ENCODE results near the gene ALDH1L1. TPM values are rescaled to one million over a fixed set of nuclear protein-coding genes. Genes with fewer than 3 reads are reported as not detected.

ALDH1L1 gene
- total RNA-seq, 1 experiment from 2014 or later = 0.36 TPM

GRCh38 chr3:126156468-126156867 is 23.9 kb downstream of the ALDH1L1 start:
- TF ChIP-seq CTCF (IDR thresholded peaks at IDR 0.05) = no peak
- no peak for TF ChIP-seq TCF7L2 (IDR thresholded peaks at IDR 0.05; ENCODE audit: low read depth, low read length)
- no peak for TF ChIP-seq SIN3A (IDR thresholded peaks at IDR 0.05; ENCODE audit: borderline replicate concordance, insufficient read depth, low read depth, low read length)
- TF ChIP-seq POLR2AphosphoS5 (IDR thresholded peaks at IDR 0.05; ENCODE audit: low read depth, low read length) = no peak
- TF ChIP-seq REST (IDR thresholded peaks at IDR 0.05; ENCODE audit: insufficient read depth in 1 of 2, low read depth in 2 of 2, low read length in 1 of 2) = no peak
- H3K27me3 ChIP-seq (ENCODE audit: control insufficient read depth, insufficient read depth, low read length) = 0 out of 2 replicates have a peak, but pooled peaks cover 2% of the 10 kb centered on the region
- ChIA-PET POLR2A (no interaction called here), CTCF (no interaction called here)
- no peaks in the 10 kb centered on the region for H3K36me3 ChIP-seq (ENCODE audit: control insufficient read depth, insufficient read depth, low read length)
- BruUV-seq (replicated peaks) = no TSS peak
- no peak for ATAC-seq
- no peak overlapping the region for H3K27ac ChIP-seq (ENCODE audit: low read length)
- in situ Hi-C loops (cut with HindIII; ENCODE audit: low pct_unique_long_range_greater_than_20kb, low sequenced_read_pairs) (no loop called here), intact Hi-C loops (cut with micrococcal nuclease; ENCODE audit: unreplicated experiment) (no loop called here)
- no peak overlapping the region for H3K4me3 ChIP-seq (ENCODE audit: low read depth in 2 of 2, low read length in 2 of 2)
- H3K9me3 ChIP-seq (ENCODE audit: control insufficient read depth, insufficient read depth, low read depth, low read length) = no peaks in the 10 kb centered on the region
- DNase-seq (ENCODE audit: low read depth, low spot score) = no peak
- no peaks in the 10 kb centered on the region for H3K4me1 ChIP-seq (ENCODE audit: control insufficient read depth, insufficient read depth, low read length)

- BruUV-seq (replicated peaks) = no TSS peak
- H3K4me1 ChIP-seq (ENCODE audit: control insufficient read depth, insufficient read depth, low read length) = no peaks in the 10 kb centered on the region
- no peak for DNase-seq (ENCODE audit: low read depth, low spot score)
- no peaks in the 10 kb centered on the region for H3K9me3 ChIP-seq (ENCODE audit: control insufficient read depth, insufficient read depth, low read depth, low read length)
- H3K27me3 ChIP-seq (ENCODE audit: control insufficient read depth, insufficient read depth, low read length) = no peaks in the 10 kb centered on the region
- H3K27ac ChIP-seq (ENCODE audit: low read length) = no peak overlapping the region
- in situ Hi-C loops (cut with HindIII; ENCODE audit: low pct_unique_long_range_greater_than_20kb, low sequenced_read_pairs) = no loop called here
- ChIA-PET CTCF (no interaction called here), POLR2A (no interaction called here)
- TF ChIP-seq SIN3A (IDR thresholded peaks at IDR 0.05; ENCODE audit: borderline replicate concordance, insufficient read depth, low read depth, low read length) (no peak), TCF7L2 (IDR thresholded peaks at IDR 0.05; ENCODE audit: low read depth, low read length) (no peak), CTCF (IDR thresholded peaks at IDR 0.05) (no peak), POLR2AphosphoS5 (IDR thresholded peaks at IDR 0.05; ENCODE audit: low read depth, low read length) (no peak)
- ATAC-seq = no peak
- H3K36me3 ChIP-seq (ENCODE audit: control insufficient read depth, insufficient read depth, low read length) = no peaks in the 10 kb centered on the region
- no peak overlapping the region for H3K4me3 ChIP-seq (ENCODE audit: low read depth in 2 of 2, low read length in 2 of 2)
- intact Hi-C loops (cut with micrococcal nuclease; ENCODE audit: unreplicated experiment) = no loop called here
Measured at GRCh38 chr3:126155819-126156218, 24.6 kb downstream of the ALDH1L1 start.
